HG03280 (cell line): ENCODE measurements around the gene NAPG.
"Not testable (repeated sequence)": the region's sequence is repeated elsewhere in the genome, so short reads cannot be mapped to it uniquely, and the experiment has no call there.

Experiments used
- ATAC-seq: cut with Tn5 transposase; IDR thresholded peaks from one replicate; pipeline ENCODE4 v1.9.1; 2021; ENCODE audit warnings: mild to moderate bottlenecking, moderate library complexity; ENCODE audit not compliant: unreplicated experiment

NAPG gene

GRCh38 chr18:10511236-10511635 is 14.6 kb upstream of the NAPG start:
- no peak for ATAC-seq

DNA sequence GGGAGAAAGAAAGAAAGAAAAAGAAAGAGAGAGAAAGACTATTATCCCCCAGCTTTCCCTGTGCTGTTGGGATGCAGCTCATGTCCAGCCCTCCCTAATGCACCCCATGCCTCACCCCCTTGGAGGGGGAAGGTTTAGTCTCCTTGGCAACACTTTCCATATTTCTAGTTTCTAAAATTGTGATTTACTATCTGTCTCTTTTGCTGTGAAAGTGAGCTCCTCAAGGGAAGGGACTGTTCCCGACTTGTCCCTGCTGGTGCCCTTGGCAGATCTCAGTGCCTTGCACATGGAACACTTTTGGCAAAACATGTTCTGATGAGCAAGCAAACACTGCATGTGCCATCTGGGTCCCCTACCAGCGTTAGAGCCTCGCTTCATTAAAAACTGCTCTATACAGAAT is 11.7 kb upstream of the NAPG start:
- ATAC-seq, result no peak

DNA sequence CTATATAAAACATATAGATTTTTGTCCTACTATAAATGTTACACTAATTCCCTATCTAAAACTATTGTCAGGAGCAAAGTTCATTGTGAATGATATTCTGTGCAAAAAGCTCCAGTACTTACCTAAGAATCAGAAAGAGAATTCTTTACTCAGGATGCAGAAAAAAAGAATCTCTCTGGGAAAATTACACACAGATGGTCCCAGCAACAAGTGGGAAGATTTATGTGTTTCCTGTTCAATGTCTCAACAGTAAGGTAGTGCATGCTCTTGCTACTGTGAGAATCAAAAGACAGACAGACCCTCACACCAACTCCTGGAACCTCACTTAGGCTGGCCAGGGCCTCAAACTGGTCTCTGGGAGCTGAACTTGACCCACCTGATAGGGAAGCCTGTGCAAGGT is 11.2 kb upstream of the NAPG start:
- ATAC-seq, result no peak

GRCh38 chr18:10515456-10515855 is 10.4 kb upstream of the NAPG start:
- ATAC-seq, result no peak

- no peak for ATAC-seq
These were observed 9.7 kb upstream of the NAPG start for GRCh38 chr18:10516078-10516477.

DNA sequence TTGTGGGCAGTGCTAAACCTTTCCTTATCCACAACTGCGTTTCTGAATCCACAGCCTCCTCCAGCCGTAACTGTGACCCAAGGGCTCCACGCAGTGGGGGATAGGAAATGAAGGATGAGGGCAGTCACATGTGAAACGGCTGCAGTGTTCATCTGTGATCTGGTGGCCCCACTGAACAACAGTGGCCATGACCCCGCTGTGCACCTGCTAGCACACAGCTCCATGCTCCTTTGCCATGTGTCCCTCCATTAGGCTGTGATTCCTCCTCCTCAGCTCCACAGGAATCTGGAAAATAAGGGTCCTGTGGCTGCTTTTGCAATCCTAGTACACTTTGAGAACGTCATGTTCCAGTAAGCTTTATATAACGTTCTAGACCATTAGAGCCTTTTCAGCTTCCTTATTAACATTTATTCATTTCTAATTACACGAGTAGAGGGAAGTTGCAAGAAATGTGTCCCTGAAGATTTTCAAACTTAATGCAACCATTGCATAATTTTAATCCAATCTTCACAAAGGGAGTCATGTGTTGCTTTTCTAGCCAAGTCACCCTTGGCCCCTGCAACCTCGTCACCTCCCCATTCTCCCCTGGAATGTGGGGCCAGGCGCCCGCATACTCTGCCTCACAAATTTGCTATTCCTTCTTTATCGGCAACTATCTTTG is 7.1 kb upstream of the NAPG start:
- no peak for ATAC-seq

DNA sequence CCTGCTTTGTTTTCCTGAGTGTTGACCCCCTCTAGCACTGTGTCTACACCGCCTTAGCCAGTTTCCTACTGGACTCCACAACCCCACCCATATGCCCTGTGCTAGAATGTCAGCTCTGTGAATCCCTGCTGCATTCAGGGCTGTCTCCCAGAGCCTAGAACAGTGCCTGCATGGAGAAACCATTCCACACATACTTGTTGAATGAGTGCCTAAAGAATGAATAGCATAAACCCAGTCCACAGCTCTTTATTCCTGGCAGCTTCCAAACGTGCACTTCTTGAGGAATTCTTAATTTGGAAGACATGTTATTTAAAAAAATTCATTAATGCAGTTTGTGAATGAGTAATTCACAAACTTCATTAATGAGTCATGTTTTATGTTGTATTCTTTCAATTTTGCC is 6.5 kb upstream of the NAPG start:
- no peak for ATAC-seq

DNA sequence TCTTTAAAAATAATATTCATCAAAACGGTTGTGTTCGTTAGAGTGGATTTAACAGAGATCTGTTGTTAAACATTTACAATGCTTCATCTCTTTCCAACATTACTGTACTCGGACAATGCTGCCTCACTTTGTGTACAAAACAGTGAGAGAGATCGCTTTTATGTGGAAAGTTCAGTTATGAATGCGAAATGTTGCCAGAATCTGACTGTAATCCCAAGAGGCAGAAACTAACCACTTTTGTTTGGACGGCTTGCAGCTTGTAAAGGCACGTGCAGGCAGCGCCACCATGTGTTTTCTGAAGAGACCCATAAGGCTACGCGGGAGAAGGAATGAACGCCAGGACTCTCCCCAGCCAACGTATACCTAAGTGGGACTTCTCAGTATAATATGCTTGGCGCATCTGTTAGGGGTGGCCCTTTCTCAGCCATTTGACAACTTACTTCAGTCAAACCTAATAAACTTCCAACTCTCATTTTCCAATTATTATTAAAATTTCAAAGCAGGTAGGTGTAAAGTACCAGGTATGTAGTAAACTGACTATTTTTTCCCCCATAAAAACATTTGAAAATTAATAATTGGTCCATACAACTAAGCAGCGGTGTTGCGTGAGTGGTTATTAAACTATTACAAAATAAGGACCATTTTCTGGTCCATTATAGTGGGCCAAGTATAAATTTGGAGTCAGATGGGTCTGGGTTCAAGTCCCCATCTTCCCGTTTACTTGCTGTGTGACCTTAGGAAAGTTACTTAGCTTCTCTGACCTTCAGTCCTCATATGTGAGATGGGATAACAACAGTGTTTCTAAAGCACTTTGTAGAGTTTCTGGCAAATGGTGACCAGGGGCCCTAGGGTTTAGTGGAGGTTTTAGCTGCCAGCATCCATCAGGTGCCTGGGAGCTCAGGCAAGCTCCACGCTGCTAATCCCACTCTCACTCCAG is 5.6 kb upstream of the NAPG start:
- peak; percentile 84 for ATAC-seq

DNA sequence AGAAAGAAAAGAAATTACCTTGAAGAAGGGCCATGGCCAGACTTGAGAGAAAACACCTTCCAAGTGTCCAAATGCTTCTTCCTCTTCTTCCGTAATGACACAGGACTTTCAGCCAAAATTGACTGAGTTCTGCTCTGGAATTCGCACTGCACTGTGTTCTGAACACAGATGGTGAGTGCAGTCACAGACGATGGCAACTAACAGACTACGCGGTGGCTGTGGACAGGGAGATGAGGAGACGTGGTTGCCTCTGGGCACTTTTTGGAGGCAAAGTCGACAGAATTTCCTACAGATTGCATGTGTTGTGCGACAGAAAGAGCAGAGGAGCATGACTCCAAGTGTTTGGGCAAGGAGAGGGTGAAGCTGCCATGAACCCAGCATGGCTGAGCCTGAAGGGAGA is 4.3 kb upstream of the NAPG start:
- ATAC-seq, result no peak

DNA sequence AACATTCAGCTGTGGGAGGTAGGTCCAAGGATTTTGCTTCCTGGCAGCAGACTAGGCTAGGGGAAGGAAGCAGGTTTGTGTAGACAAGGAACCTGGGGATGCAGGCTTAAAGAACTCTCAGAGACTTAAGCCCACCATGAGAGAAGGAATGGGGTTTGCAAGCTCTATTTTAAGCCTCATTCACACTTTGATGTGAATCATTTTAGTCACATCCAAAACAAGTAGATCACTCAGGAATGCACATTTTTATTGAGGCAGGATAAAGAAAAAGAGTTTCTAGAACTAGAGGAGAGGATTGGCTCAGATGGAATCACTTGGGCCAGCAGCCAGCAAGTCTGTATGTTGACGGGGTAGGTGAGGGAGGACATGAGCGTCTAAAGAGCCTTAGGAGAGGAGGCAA is 3.3 kb upstream of the NAPG start:
- ATAC-seq, result no peak

GRCh38 chr18:10523544-10523943 is 2.3 kb upstream of the NAPG start:
- ATAC-seq, result no peak

DNA sequence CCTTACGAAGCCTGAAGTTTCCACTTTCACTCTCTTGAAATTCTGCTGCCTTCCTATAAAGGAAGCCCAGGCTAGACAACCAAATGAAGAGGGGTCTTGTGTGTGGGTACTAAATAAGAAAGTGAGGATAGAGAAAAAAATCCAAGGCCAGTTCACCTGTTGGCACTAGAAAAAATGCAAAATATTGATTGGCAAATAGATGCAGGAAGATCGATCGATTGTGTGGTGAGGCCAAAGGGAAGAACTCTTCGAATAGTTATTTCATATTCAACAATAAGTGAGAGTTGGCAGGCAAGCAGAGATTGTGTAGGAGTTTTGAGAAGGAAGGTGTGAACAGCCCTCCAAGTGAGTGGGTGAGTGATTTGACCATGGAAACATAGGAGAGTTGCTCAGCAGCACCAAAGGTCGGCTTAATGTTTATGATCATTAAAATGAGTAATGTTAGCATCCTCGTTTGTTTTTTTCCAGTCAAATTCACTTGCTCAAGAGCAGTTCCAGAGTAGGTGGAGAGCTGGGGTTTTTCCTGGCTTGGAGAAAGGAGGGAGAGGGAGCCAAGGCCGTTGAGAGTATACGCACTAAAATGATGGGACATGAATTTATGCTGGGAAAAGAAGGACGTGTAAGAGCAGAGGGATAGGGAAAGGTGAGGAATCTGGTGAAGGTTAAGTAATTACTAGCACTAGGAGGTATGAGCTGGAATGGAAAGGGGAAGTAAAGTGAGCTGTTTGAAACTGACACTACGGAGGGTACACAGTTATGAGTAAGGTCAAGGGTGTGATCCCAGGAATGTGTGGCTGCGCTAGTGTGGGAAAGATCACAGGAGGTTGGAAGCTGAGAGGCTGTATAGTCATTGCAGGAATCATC is 1.1 kb upstream of the NAPG start:
- ATAC-seq, result no peak

GRCh38 chr18:10525371-10525691 is 496 bp upstream of the NAPG start:
- ATAC-seq, result no peak

DNA sequence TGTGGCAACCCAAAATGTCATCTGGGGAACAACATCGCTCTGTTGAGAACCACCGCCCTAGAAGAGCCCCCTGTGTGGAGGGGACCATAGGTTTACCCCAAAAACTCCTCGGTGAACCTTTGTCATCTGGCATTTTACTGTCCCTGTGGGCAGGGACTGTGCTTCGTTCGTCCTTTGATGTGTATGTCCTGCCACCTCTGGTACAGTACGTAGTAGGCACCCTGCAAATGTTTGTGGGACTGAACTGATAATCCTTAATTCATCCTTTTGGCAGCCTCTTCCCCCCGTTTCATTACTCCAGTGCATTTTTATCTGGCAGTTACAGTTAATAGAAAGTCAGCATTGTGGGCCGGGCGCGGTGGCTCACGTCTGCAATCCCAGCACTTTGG is 728 bp downstream of the NAPG start:
- peak; percentile 6 for ATAC-seq

- no peak for ATAC-seq
These were observed 2.6 kb downstream of the NAPG start for GRCh38 chr18:10528439-10528838.

GRCh38 chr18:10530002-10530401 is 4.2 kb downstream of the NAPG start:
- no peak for ATAC-seq

- ATAC-seq, result no peak
These were observed 5.0 kb downstream of the NAPG start for GRCh38 chr18:10530852-10531251.

- no peak for ATAC-seq
These were observed 7.3 kb downstream of the NAPG start for GRCh38 chr18:10533111-10533510.

- ATAC-seq, result no peak
These were observed 10.5 kb downstream of the NAPG start for GRCh38 chr18:10536280-10536679.

GRCh38 chr18:10537765-10538164 is 11.9 kb downstream of the NAPG start:
- ATAC-seq, result no peak

DNA sequence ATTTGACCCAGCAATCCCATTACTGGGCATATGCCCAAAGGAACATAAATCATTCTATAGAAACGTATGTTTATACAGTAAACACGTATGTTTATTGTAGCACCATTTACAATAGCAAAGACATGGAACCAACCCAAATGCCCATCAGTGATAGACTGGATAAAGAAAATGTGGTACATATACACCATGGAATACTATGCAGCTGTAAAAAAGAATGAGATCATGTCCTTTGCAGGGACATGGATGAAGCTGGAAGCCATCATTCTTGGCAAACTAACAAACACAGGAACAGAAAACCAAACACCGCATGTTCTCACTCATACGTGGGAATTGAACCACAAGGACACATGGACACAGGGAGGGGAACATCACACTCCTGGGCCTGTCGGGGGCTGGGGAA is 13.3 kb downstream of the NAPG start:
- not testable (repeated sequence) for ATAC-seq

DNA sequence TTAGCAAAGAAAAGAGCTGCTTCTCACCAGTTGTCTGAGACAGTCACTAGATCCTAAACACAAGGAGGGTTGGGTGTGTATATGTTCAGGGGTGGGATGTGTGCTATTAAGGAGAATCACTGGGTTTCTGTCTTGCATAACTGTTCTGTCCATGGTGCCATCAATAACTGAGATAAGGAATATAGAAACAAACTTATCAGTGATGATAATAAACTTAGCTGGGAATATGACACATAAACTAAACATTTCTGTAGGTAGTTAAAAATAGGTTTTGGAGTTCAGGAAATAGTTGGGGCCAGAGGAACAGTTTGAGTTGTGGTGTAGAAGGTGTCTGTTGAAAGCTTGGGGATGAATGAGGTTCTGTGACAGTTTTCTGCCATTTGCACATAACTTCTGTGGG is 17.4 kb downstream of the NAPG start:
- ATAC-seq, result no peak
